GM10248 (cell line): Measurements from ENCODE around the gene UBR7.

Experiments
- CTCF ChIA-PET: fragments of 300-600 bp; sonication (Branson Sonifier 250); formaldehyde crosslinking; extraction: SDS; loops from one replicate; lab custom pipeline; 2021; ENCODE audit warnings: antibody characterized with exemption; lab: Yijun Ruan, JAX
- POLR2A ChIA-PET: fragments of 350-650 bp; sonication (Branson Sonifier 250); formaldehyde crosslinking; extraction: SDS; loops from one replicate; lab custom pipeline; 2020; ENCODE audit warnings: antibody characterized with exemption; lab: Yijun Ruan, JAX
- DNase-seq: peaks from one replicate; pipeline ENCODE4 v3.0.0; 2012; ENCODE audit errors: extremely low spot score
- CTCF ChIP-seq: IDR thresholded peaks from 2 replicates; pipeline ENCODE4 v1.5.1; 2012; ENCODE audit warnings: mild to moderate bottlenecking, low read depth; ENCODE audit errors: extremely low read depth, missing control alignments, control extremely low read depth

UBR7 gene

GRCh38 chr14:93274055-93274806, 67.2 kb downstream of the UBR7 start:
- no peak for DNase-seq
- TF ChIP-seq CTCF: no peak
- CTCF ChIA-PET: interaction anchor here (1.5 to 1.6 kb wide), 2 partner anchors 9 to 15 kb away, joined by 3 read pairs; no protein-coding TSS in a partner anchor
- POLR2A ChIA-PET: no interaction called here

GRCh38 chr14:93276031-93276716, 69.1 kb downstream of the UBR7 start:
- TF ChIP-seq CTCF: no peak
- POLR2A ChIA-PET: no interaction called here
- CTCF ChIA-PET: interaction anchor here (1.9 kb wide), 1 partner anchor 8 kb away, joined by 6 read pairs; no protein-coding TSS in a partner anchor
- no peak for DNase-seq
